ENCODE data around the gene MYOZ2. TPM values are rescaled to one million over a fixed set of nuclear protein-coding genes. Genes with fewer than 3 reads are reported as not detected.

The MYOZ2 gene
- total RNA-seq, 1 donor: 0.36 TPM

DNA sequence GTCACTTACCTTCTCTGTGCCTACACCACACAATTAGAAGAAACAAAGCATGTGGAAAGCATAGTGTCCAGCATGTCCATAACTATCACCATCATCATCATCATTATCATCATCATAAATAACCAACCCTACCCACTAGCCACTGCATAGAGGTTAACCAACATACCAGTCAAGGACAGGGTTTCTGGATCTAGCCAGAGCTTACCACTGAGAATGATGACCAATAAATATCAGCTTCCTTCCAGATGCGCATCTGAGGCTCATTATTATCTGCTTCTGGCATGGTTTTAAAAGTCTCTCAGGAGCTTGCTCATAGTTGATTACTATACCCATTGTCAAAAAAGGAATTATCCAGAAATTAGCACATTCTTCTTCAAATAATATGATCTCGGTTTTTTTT lies 25.5 kb upstream of the MYOZ2 start:
- H3K4me3 ChIP-seq (ENCODE audit: low read depth, low read length): no peak overlapping the region
- no peak for DNase-seq (ENCODE audit: low read depth)
- TF ChIP-seq, protein P1, sequence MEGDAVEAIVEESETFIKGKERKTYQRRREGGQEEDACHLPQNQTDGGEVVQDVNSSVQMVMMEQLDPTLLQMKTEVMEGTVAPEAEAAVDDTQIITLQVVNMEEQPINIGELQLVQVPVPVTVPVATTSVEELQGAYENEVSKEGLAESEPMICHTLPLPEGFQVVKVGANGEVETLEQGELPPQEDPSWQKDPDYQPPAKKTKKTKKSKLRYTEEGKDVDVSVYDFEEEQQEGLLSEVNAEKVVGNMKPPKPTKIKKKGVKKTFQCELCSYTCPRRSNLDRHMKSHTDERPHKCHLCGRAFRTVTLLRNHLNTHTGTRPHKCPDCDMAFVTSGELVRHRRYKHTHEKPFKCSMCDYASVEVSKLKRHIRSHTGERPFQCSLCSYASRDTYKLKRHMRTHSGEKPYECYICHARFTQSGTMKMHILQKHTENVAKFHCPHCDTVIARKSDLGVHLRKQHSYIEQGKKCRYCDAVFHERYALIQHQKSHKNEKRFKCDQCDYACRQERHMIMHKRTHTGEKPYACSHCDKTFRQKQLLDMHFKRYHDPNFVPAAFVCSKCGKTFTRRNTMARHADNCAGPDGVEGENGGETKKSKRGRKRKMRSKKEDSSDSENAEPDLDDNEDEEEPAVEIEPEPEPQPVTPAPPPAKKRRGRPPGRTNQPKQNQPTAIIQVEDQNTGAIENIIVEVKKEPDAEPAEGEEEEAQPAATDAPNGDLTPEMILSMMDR (IDR thresholded peaks at IDR 0.05; ENCODE audit: insufficient read depth, low read length): no peak

DNA sequence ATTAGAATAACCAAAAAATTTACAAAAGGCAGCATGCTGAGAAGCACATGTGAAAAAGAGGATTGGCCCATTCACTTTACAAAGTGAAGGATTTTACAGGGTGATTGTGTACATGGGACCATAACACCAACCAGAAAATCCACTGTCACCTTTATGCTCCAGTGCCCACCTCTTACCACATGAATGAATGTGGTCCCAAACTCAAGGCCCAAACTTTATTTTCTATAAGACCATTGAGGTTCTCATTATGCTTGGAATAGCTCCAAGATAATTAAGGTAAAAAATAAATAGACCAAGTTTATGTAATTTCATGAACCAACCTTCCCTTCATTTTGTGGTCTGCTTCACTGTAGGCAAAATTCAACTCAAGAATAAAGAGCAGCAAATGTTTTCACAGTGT lies 24.3 kb upstream of the MYOZ2 start:
- TF ChIP-seq, protein P1 (IDR thresholded peaks at IDR 0.05; ENCODE audit: insufficient read depth, low read length): no peak
- H3K4me3 ChIP-seq (ENCODE audit: low read depth, low read length): no peak overlapping the region
- DNase-seq (ENCODE audit: low read depth): no peak

DNA sequence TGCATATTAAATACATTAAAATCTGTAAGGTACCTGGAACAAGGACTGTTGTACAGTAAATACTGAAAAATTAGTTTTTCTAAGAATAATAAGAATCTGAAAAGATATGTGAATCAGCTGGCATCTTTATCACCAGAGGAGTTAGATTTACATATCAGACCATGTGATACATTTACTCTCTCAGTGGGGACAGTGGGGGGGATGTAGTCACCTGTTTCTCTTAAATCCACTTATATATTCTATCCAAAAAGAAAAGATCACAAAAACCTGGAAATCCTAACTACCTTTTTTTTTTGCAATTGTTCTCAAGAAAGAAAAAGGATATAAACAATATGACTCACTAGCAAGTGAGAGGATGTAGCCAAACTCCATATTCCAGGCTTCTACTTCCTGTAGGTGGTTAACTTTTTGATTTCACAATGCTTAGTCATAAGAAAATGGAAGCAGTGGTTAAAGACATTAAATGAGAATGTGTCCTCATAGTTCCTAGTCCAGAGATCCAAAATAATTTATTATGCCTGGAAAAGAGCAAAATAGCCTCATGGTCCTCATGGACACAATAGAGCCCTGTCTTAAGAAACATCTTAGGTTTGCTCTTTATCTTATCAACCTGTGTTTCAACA lies 22.5 kb upstream of the MYOZ2 start:
- TF ChIP-seq, protein P1 (IDR thresholded peaks at IDR 0.05; ENCODE audit: insufficient read depth, low read length): no peak
- peak; percentile 94 for DNase-seq (ENCODE audit: low read depth)
- no peak overlapping the region for H3K4me3 ChIP-seq (ENCODE audit: low read depth, low read length)

DNA sequence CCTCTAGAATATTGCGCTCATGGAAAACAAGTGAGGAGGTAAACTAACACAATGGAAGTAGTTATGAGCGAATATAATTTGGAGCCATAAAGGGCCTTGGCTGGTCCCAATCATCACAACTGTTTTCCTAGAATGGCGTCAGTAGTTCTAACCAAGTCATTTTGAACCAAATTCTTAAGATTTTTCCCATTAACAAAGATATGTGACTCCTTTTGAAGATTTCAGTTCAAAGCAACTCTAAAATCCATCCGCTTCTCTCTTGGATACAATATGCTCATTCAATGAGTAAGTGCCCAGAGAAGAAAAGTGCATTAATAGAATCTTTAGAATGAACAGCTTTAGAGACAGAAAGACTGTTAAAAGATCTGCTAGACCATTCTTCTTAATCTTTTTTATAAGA lies 19.6 kb upstream of the MYOZ2 start:
- TF ChIP-seq, protein P1 (IDR thresholded peaks at IDR 0.05; ENCODE audit: insufficient read depth, low read length): no peak
- DNase-seq (ENCODE audit: low read depth): no peak
- H3K4me3 ChIP-seq (ENCODE audit: low read depth, low read length): no peak overlapping the region

DNA sequence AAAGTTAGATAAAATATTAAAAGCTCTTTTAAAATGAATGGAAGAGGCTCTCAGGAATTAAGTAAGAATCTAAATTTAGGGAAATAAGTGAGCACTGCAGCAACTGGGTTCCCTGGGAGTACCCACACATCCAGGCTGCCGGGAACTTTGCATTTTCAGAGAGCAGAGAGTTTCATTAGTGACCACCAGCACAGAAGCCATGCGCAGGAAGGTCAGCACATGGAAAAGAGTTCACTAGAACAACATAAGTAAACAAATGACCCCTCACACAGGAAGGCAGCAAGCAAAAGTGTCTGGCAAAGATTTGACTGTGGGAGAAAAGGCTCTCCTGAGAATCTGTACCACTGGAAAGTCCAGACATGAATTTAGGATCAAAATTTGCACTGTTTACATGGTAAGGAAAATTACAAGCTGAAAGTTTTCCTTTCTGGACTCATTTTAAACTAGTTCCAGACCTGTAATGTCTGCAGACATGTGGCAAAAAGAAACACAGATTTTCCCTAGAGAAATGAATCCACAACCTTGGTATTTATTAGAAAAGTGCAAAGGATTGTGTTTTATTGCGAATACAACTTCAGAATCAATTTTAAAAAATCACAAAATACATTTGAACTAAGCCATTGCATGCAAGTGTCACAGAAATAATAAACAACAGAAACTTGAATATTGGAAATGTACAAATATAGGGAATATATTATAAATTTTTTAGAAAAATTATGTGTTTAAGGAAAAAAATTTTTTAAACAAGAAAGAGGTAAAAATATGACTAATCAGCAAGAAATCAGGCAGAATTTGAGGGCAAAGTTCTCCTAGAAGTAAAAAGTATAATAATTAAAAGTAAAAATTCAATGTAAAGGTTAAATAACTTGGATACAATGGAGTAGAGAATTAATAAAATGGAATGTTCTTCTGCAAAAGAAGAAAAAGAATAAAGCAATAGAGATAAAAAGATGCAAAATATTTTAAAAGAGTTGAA lies 18.4 kb upstream of the MYOZ2 start:
- TF ChIP-seq, protein P1 (IDR thresholded peaks at IDR 0.05; ENCODE audit: insufficient read depth, low read length): no peak
- peak; percentile 43 for DNase-seq (ENCODE audit: low read depth)

DNA sequence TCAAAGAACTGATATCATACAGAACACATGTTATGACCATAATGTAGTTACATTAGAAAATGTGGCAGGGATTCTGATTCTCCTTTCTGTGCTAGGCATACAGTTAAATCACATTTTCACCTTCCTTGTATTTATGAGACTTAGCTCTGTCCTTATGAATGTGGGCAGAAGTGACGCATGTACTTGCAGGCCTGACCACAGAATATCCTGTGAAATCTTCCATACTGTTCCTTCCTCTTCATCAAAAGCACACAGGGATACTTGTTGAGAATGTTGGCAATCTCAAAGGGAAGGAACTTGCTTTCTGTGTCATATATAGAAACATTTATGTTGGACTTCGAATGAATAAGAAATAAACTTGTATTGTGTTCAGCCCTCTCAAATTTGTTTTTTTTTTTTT lies 17.2 kb upstream of the MYOZ2 start:
- no peak for DNase-seq (ENCODE audit: low read depth)
- no peak overlapping the region for H3K4me3 ChIP-seq (ENCODE audit: low read depth, low read length)
- TF ChIP-seq, protein P1 (IDR thresholded peaks at IDR 0.05; ENCODE audit: insufficient read depth, low read length): no peak

More for the DNA sequence above, 18.4 kb upstream of the MYOZ2 start:
- H3K4me3 ChIP-seq (ENCODE audit: low read depth, low read length): no peak overlapping the region
